ENCODE measurements around the gene ASTN1.

ASTN1 gene

DNA sequence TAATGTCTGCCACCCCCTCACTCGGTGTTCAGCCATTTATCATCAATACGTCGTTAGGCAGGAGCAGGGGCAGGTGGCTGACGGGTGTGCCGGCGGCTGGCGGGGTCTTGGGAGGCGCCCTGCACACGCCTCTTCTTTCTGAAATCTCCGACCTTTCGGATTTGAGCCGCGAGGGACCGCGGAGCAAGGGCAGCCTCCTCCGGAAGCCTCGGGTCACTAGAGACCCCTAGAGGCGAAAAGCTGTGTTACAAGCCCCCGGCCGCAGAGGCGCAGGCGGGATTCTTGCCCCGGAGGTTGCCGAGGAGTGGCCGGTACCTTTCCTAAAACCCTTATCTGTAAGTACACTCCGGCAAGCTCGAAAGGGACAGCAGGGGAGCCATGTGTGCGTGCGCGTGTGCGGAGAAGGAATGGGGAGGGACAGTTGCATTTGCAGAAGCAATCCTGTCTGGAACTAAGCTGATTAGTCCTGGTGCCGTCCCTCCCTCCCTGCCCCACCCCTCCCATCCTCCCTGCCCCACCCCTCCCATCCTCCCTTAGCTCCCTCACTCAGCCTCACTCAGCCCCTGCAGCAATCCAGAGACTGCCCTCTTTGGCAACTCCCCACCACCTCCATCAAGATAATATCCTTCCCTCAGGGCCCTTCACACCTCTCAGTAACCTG lies 17.2 kb upstream of the ASTN1 start:
- DNase-seq (ENCODE audit: low read depth in 2 of 2), result peak; percentile 54 to 58
- peak; percentile 86 for TF ChIP-seq CTCF (IDR thresholded peaks at IDR 0.05; ENCODE audit: low read depth, low read length)
- H3K4me3 ChIP-seq (replicated peaks in 1 of 2; ENCODE audit: low read depth in 2 of 2, low read length in 2 of 2), result peak overlapping the region; percentile 1 to 18

DNA sequence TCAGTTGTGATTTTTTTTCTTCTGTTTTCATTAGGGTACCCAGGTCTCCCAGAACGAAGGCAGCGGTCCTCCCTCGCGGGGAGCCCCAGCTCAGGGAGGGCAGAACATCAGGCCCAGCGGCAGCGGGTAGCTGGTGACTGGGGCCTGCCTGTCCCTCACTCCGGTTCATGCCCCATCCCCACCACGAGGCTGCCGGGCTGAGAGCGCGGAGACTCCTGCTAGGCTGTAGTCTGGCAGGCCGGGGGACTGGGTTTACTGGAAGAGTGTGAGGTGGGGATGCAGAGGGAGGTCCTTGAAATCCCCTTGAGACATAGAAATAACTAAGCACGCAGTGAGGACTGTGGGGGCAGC lies 16.7 kb upstream of the ASTN1 start:
- DNase-seq (ENCODE audit: low read depth in 2 of 2), result no peak
- peak overlapping the region in 1 of 2 donors; percentile 1 for H3K4me3 ChIP-seq (replicated peaks in 1 of 2; ENCODE audit: low read depth in 2 of 2, low read length in 2 of 2)
- TF ChIP-seq CTCF (IDR thresholded peaks at IDR 0.05; ENCODE audit: low read depth, low read length), result no peak

- no peak overlapping the region for H3K4me3 ChIP-seq (replicated peaks in 1 of 2; ENCODE audit: low read depth in 2 of 2, low read length in 2 of 2)
- no peak for DNase-seq (ENCODE audit: low read depth in 2 of 2)
- TF ChIP-seq CTCF (IDR thresholded peaks at IDR 0.05; ENCODE audit: low read depth, low read length), result no peak
These were observed 10.6 kb upstream of the ASTN1 start for GRCh38 chr1:177174921-177175634.

GRCh38 chr1:177173976-177174375 lies 9.5 kb upstream of the ASTN1 start:
- no peak for DNase-seq (ENCODE audit: low read depth in 2 of 2)
- no peak overlapping the region for H3K4me3 ChIP-seq (replicated peaks in 1 of 2; ENCODE audit: low read depth in 2 of 2, low read length in 2 of 2)
- no peak for TF ChIP-seq CTCF (IDR thresholded peaks at IDR 0.05; ENCODE audit: low read depth, low read length)

DNA sequence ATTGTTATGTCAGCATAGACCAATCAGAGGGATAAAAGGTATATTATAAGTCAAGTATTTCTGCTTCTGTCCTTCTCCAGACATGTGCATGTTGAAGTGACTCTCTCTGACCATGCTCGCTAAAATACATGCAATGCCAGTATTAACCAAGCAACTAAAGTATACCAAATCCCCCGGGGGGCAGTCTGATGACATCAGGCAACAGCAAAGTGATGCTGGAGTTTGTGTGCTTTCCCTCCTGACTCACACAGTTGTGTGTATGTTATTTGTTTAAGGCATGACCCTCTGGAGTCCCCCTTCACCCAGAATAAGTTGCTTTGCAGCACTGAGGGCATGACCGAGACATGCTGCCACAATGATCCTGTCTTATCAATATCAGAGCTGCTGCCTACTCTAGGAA lies 8.4 kb upstream of the ASTN1 start:
- peak; percentile 10 to 20 for DNase-seq (ENCODE audit: low read depth in 2 of 2)
- H3K4me3 ChIP-seq (replicated peaks in 1 of 2; ENCODE audit: low read depth in 2 of 2, low read length in 2 of 2), result no peak overlapping the region
- TF ChIP-seq CTCF (IDR thresholded peaks at IDR 0.05; ENCODE audit: low read depth, low read length), result no peak

- TF ChIP-seq CTCF (IDR thresholded peaks at IDR 0.05; ENCODE audit: low read depth, low read length), result no peak
- H3K4me3 ChIP-seq (replicated peaks in 1 of 2; ENCODE audit: low read depth in 2 of 2, low read length in 2 of 2), result no peak overlapping the region
- DNase-seq (ENCODE audit: low read depth in 2 of 2), result no peak
These were observed 7.8 kb upstream of the ASTN1 start for GRCh38 chr1:177172272-177172671.

Data from cardiac fibroblast (primary cell).